ENCODE measurements around the gene ADAMTS19.

- TF ChIP-seq, protein P1, sequence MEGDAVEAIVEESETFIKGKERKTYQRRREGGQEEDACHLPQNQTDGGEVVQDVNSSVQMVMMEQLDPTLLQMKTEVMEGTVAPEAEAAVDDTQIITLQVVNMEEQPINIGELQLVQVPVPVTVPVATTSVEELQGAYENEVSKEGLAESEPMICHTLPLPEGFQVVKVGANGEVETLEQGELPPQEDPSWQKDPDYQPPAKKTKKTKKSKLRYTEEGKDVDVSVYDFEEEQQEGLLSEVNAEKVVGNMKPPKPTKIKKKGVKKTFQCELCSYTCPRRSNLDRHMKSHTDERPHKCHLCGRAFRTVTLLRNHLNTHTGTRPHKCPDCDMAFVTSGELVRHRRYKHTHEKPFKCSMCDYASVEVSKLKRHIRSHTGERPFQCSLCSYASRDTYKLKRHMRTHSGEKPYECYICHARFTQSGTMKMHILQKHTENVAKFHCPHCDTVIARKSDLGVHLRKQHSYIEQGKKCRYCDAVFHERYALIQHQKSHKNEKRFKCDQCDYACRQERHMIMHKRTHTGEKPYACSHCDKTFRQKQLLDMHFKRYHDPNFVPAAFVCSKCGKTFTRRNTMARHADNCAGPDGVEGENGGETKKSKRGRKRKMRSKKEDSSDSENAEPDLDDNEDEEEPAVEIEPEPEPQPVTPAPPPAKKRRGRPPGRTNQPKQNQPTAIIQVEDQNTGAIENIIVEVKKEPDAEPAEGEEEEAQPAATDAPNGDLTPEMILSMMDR (conservative IDR thresholded peaks at IDR 0.05 in 1 of 2, IDR thresholded peaks at IDR 0.05 in 1 of 2; ENCODE audit: extremely low read depth in 1 of 2, insufficient read depth in 1 of 2, low read depth in 1 of 2, low read length in 2 of 2), result no peak
- no peak for TF ChIP-seq EZH2 (IDR thresholded peaks at IDR 0.05; ENCODE audit: borderline replicate concordance, low read length)
These were observed 258.5 kb downstream of the ADAMTS19 start for GRCh38 chr5:129718471-129719090.

All from mammary epithelial cell (primary cell).